ENCODE measurements around the gene SLC2A13.

Gene SLC2A13

GRCh38 chr12:40044396-40044795, 61.5 kb downstream of the SLC2A13 start:
- TF ChIP-seq CTCF (IDR thresholded peaks at IDR 0.05; ENCODE audit: borderline replicate concordance, insufficient read depth, low read depth, low read length): no peak
- H3K4me3 ChIP-seq (ENCODE audit: low read depth, low read length): no peak overlapping the region

- no peak for TF ChIP-seq CTCF (IDR thresholded peaks at IDR 0.05; ENCODE audit: borderline replicate concordance, insufficient read depth, low read depth, low read length)
- no peak overlapping the region for H3K4me3 ChIP-seq (ENCODE audit: low read depth, low read length)
Measured at GRCh38 chr12:40039598-40039997, 66.3 kb downstream of the SLC2A13 start.

GRCh38 chr12:40038619-40039018, 67.3 kb downstream of the SLC2A13 start:
- no peak overlapping the region for H3K4me3 ChIP-seq (ENCODE audit: low read depth, low read length)
- TF ChIP-seq CTCF (IDR thresholded peaks at IDR 0.05; ENCODE audit: borderline replicate concordance, insufficient read depth, low read depth, low read length): no peak

- H3K4me3 ChIP-seq (ENCODE audit: low read depth, low read length): no peak overlapping the region
- no peak for TF ChIP-seq CTCF (IDR thresholded peaks at IDR 0.05; ENCODE audit: borderline replicate concordance, insufficient read depth, low read depth, low read length)
Measured at GRCh38 chr12:40034712-40035111, 71.2 kb downstream of the SLC2A13 start.

- no peak for TF ChIP-seq CTCF (IDR thresholded peaks at IDR 0.05; ENCODE audit: borderline replicate concordance, insufficient read depth, low read depth, low read length)
- H3K4me3 ChIP-seq (ENCODE audit: low read depth, low read length): no peak overlapping the region
Measured at GRCh38 chr12:40034156-40034555, 71.7 kb downstream of the SLC2A13 start.

GRCh38 chr12:40033242-40033630, 72.6 kb downstream of the SLC2A13 start:
- no peak for TF ChIP-seq CTCF (IDR thresholded peaks at IDR 0.05; ENCODE audit: borderline replicate concordance, insufficient read depth, low read depth, low read length)
- H3K4me3 ChIP-seq (ENCODE audit: low read depth, low read length): no peak overlapping the region

- TF ChIP-seq CTCF (IDR thresholded peaks at IDR 0.05; ENCODE audit: borderline replicate concordance, insufficient read depth, low read depth, low read length): no peak
- H3K4me3 ChIP-seq (ENCODE audit: low read depth, low read length): no peak overlapping the region
Measured at GRCh38 chr12:40032433-40033241, 73.2 kb downstream of the SLC2A13 start.

Data from GM12875 (cell line).